ENCODE measurements around the gene CITED1. TPM values are rescaled to one million over a fixed set of nuclear protein-coding genes. Genes with fewer than 3 reads are reported as not detected.
A peak's percentile ranks its signal among the peaks of the same experiment; 100 is the strongest.

Gene CITED1
- total and polyA plus RNA-seq, 2 of the 4 experiments (the other 2 are of a cell fraction), result 0.18 to 0.24 TPM

GRCh38 chrX:72270316-72270866, 35.3 kb downstream of the CITED1 start:
- Histone ChIP-seq H3K4me2 (ENCODE audit: low read depth, low read length) (no peak overlapping the region), H3K27me3 (ENCODE audit: control insufficient read depth, insufficient read depth, low read length) (no peaks in the 10 kb centered on the region), H2BK5ac (ENCODE audit: low read depth, low read length, poor library complexity, severe bottlenecking) (peak overlapping the region; percentile 62), H2AK5ac (ENCODE audit: low read depth, low read length) (no peak overlapping the region), H4K5ac (ENCODE audit: low read depth, low read length) (no peak overlapping the region), H3K36me3 (ENCODE audit: control insufficient read depth, insufficient read depth, low read length) (peaks cover 58% of the 10 kb centered on the region), H3K79me1 (ENCODE audit: low read depth in 1 of 2, low read length in 2 of 2) (peaks cover 19 to 61% of the 10 kb centered on the region in 2 experiments), H2BK15ac (ENCODE audit: low read depth, low read length) (no peak overlapping the region), H4K91ac (ENCODE audit: insufficient read depth, low read depth, low read length) (no peak overlapping the region; the same call in 1 of the 2 replicates), H3K14ac (replicated peaks; ENCODE audit: low read depth, low read length) (no peak overlapping the region), H3K4ac (ENCODE audit: low read depth, low read length) (no peak overlapping the region), H4K8ac (ENCODE audit: low read depth in 2 of 2, low read length in 2 of 2) (no peak overlapping the region), H2AFZ (replicated peaks; ENCODE audit: low read length, poor library complexity) (no peak overlapping the region), H3K9me1 (ENCODE audit: insufficient read depth, low read length) (peaks cover 34% of the 10 kb centered on the region), H3K4me1 (ENCODE audit: control insufficient read depth, insufficient read depth, low read length) (peaks cover 31% of the 10 kb centered on the region), H3K27ac (ENCODE audit: insufficient read depth, low read length) (peak overlapping the region; percentile 38; the same call in 1 of the 2 replicates), H2BK120ac (ENCODE audit: low read depth, low read length) (no peak overlapping the region), H3K23ac (ENCODE audit: low read depth, low read length) (no peak overlapping the region), H3K9ac (ENCODE audit: low read depth, low read length) (no peak overlapping the region), H3K4me3 (ENCODE audit: insufficient read depth, low read depth, low read length) (no peak overlapping the region), H2BK20ac (ENCODE audit: low read depth, low read length) (no peak overlapping the region), H3K9me3 (ENCODE audit: control insufficient read depth, insufficient read depth, low read length) (no peaks in the 10 kb centered on the region), H3K18ac (ENCODE audit: low read depth, low read length) (no peak overlapping the region), H4K20me1 (ENCODE audit: insufficient read depth, low read length) (peaks cover 76% of the 10 kb centered on the region), H2AK9ac (replicated peaks; ENCODE audit: low read depth, low read length, poor library complexity) (no peak overlapping the region), H3K56ac (ENCODE audit: extremely low read depth, insufficient read depth, low read length) (no peak overlapping the region)
- in situ Hi-C loops (cut with MboI; ENCODE audit: low sequenced_read_pairs) (no loop called here), intact Hi-C loops (cut with micrococcal nuclease) (no loop called here), dilution Hi-C loops (cut with HindIII; ENCODE audit: low sequenced_read_pairs, unreplicated experiment) (no loop called here)
- 100% methylated on average over 2 of the region's 5 CpGs; no CpG with 5 or more reads in 1 of the 2 experiments for WGBS, 2 experiments (ENCODE audit: extremely low coverage in 2 of 2, insufficient read length in 1 of 2)
- BruUV-seq (replicated peaks), result no TSS peak
- TF ChIP-seq RCOR1 (IDR thresholded peaks at IDR 0.05; ENCODE audit: insufficient replicate concordance, low read length), result no peak
- no peak for TF ChIP-seq CHD1 (IDR thresholded peaks at IDR 0.05; ENCODE audit: low read depth, low read length)
- TF ChIP-seq MXI1 (IDR thresholded peaks at IDR 0.05; ENCODE audit: borderline replicate concordance, low read depth, low read length), result no peak
- TF ChIP-seq NFE2L2 (IDR thresholded peaks at IDR 0.05; ENCODE audit: low read depth, low read length), result no peak
- TF ChIP-seq SMC3 (IDR thresholded peaks at IDR 0.05; ENCODE audit: low read depth, low read length), result no peak
- TF ChIP-seq MAFK (IDR thresholded peaks at IDR 0.05; ENCODE audit: low read depth, low read length), result no peak
- no peak for TF ChIP-seq MAZ (IDR thresholded peaks at IDR 0.05; ENCODE audit: borderline replicate concordance, low read depth, low read length)
- TF ChIP-seq CTCF (conservative IDR thresholded peaks at IDR 0.05; ENCODE audit: low read depth, low read length), result no peak
- no peak for TF ChIP-seq RFX5 (IDR thresholded peaks at IDR 0.05; ENCODE audit: low read depth, low read length)
- no peak for TF ChIP-seq BHLHE40 (IDR thresholded peaks at IDR 0.05; ENCODE audit: low read depth, low read length)
- TF ChIP-seq FOS (IDR thresholded peaks at IDR 0.05; ENCODE audit: low read depth, low read length), result no peak
- no peak for TF ChIP-seq POLR2A (IDR thresholded peaks at IDR 0.05; ENCODE audit: low read depth, low read length)
- TF ChIP-seq, protein P1, sequence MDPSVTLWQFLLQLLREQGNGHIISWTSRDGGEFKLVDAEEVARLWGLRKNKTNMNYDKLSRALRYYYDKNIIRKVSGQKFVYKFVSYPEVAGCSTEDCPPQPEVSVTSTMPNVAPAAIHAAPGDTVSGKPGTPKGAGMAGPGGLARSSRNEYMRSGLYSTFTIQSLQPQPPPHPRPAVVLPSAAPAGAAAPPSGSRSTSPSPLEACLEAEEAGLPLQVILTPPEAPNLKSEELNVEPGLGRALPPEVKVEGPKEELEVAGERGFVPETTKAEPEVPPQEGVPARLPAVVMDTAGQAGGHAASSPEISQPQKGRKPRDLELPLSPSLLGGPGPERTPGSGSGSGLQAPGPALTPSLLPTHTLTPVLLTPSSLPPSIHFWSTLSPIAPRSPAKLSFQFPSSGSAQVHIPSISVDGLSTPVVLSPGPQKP (IDR thresholded peaks at IDR 0.05; ENCODE audit: borderline replicate concordance, low read depth, low read length), result no peak
- no peak for TF ChIP-seq USF2 (IDR thresholded peaks at IDR 0.05; ENCODE audit: low read depth, low read length)
- ATAC-seq (ENCODE audit: low read depth), result 0 out of 2 replicates have a peak, but pooled peaks have one; percentile 1
- ChIA-PET CTCF (interaction anchor here (0.6 kb wide), 1 partner anchor 55 kb away, joined by 4 read pairs; no protein-coding TSS in a partner anchor), POLR2A (ENCODE audit: unreplicated experiment) (interaction anchor here (1.0 kb wide), 1 partner anchor 13 kb away, joined by 3 read pairs; no protein-coding TSS in a partner anchor)
- no peak for DNase-seq
